Left lung (tissue), 10 donors: ENCODE data around the gene ZBED6. TPM values are rescaled to one million over a fixed set of nuclear protein-coding genes. Genes with fewer than 3 reads are reported as not detected.

Experiments used
- ATAC-seq: fragments of 200-7000 bp; cut with Tn5 transposase; one replicate; pipeline ENCODE4 v1.9.1; 2020; ENCODE audit warnings: moderate library complexity
- DNase-seq, 4 donors: peaks; one replicate each; pipeline ENCODE4 v3.0.0-alpha.2; 2013 to 2020
- H3K27ac ChIP-seq, 2 donors: fragments of 200-600 bp; sonication (generic) in 1 of 2; one replicate each; pipeline versions ENCODE4 v1.5.0 to v1.8.0; 2020 to 2021
- H3K27me3 ChIP-seq, 2 donors: fragments of 200-600 bp; sonication (generic) in 1 of 2; one replicate each; pipeline versions ENCODE4 v1.5.0 to v1.8.0; 2020 to 2021
- H3K36me3 ChIP-seq, 2 donors: fragments of 200-600 bp; sonication (generic) in 1 of 2; one replicate each; pipeline versions ENCODE4 v1.5.0 to v1.8.0; 2020 to 2021
- H3K4me1 ChIP-seq, 2 donors: fragments of 200-600 bp; one replicate each; pipeline ENCODE4 v1.8.0; 2021
- H3K4me3 ChIP-seq, 2 donors: fragments of 200-600 bp; sonication (generic) in 1 of 2; one replicate each; pipeline versions ENCODE4 v1.5.0 to v1.8.0; 2020 to 2021; ENCODE audit warnings: mild to moderate bottlenecking in 1 of 2
- H3K9me3 ChIP-seq, 2 donors: fragments of 200-600 bp; sonication (generic) in 1 of 2; one replicate each; pipeline versions ENCODE4 v1.5.0 to v1.8.0; 2020 to 2021
- CTCF ChIP-seq, 2 donors: fragments of 200-600 bp; sonication (generic) in 1 of 2; IDR thresholded peaks; one replicate each; pipeline versions ENCODE4 v1.5.0 to v1.8.0; 2021; ENCODE audit warnings: antibody characterized with exemption in 2 of 2
- intact Hi-C, 2 donors: fragments of 100-400 bp; cut with DNase I; formaldehyde crosslinking; loops; one replicate each; pipeline versions ENCODE4 v1.11.2 to v1.14.2; 2022
- polyA plus RNA-seq, 6 donors: library from polyadenylated mRNA; unstranded; fragments of 120-200 nt; gene quantifications; one replicate each; pipeline ENCODE4 v1.2.1, GENCODE V29; 2013; ENCODE audit not compliant: insufficient read length in 6 of 6
- total RNA-seq, 2 donors: library from RNA; stranded (reverse); fragmentation: NEBNext Ultra II Directional; extraction: Animal tissue kit (Norgen Biotek cat#: 25700); gene quantifications; one replicate each; pipeline ENCODE4 v1.2.1, GENCODE V29; 2021
- donor health status: DM: no; HTN: yes; CAD: no.
- donor health status: DM: no; HTN: no; CAD: no.

The ZBED6 gene
- total and polyA plus RNA-seq, 8 donors, result 14.6 to 32.8 (median 17.6) TPM

GRCh38 chr1:203799971-203800370 is 4.5 kb downstream of the ZBED6 start:
- Histone ChIP-seq H3K36me3 (peaks cover 0 to 39% of the 10 kb centered on the region in 2 donors), H3K9me3 (no peaks in the 10 kb centered on the region), H3K27ac (no peak overlapping the region), H3K4me1 (peaks cover 25 to 79% of the 10 kb centered on the region in 2 donors), H3K27me3 (no peaks in the 10 kb centered on the region), H3K4me3 (no peak overlapping the region)
- intact Hi-C loops, result no loop called here
- ATAC-seq (no peak), DNase-seq (no peak)
- TF ChIP-seq CTCF (IDR thresholded peaks at IDR 0.05), result no peak

- intact Hi-C loops, result no loop called here
- no peak overlapping the region for H3K27ac ChIP-seq
- peaks cover 5 to 39% of the 10 kb centered on the region in 2 donors for H3K4me1 ChIP-seq
- no peaks in the 10 kb centered on the region for H3K27me3 ChIP-seq
- H3K9me3 ChIP-seq, result no peaks in the 10 kb centered on the region
- no peak for ATAC-seq
- peaks cover 0 to 75% of the 10 kb centered on the region in 2 donors for H3K36me3 ChIP-seq
- no peak overlapping the region for H3K4me3 ChIP-seq
- no peak for TF ChIP-seq CTCF (IDR thresholded peaks at IDR 0.05)
- DNase-seq, result no peak
Measured at GRCh38 chr1:203805689-203806088, 10.3 kb downstream of the ZBED6 start.

GRCh38 chr1:203807196-203807595 is 11.8 kb downstream of the ZBED6 start:
- intact Hi-C loops, result no loop called here
- Histone ChIP-seq H3K27ac (no peak overlapping the region), H3K9me3 (no peaks in the 10 kb centered on the region), H3K36me3 (peaks cover 0 to 88% of the 10 kb centered on the region in 2 donors), H3K4me1 (peaks cover 5 to 33% of the 10 kb centered on the region in 2 donors), H3K4me3 (no peak overlapping the region), H3K27me3 (no peaks in the 10 kb centered on the region)
- ATAC-seq (no peak), DNase-seq (no peak)
- no peak for TF ChIP-seq CTCF (IDR thresholded peaks at IDR 0.05)

GRCh38 chr1:203813581-203814341 is 18.3 kb downstream of the ZBED6 start:
- no peak overlapping the region for H3K4me3 ChIP-seq
- DNase-seq (no peak), ATAC-seq (no peak)
- no peak for TF ChIP-seq CTCF (IDR thresholded peaks at IDR 0.05)
- no peaks in the 10 kb centered on the region for H3K9me3 ChIP-seq
- intact Hi-C loops, result no loop called here
- H3K27me3 ChIP-seq, result no peaks in the 10 kb centered on the region
- H3K27ac ChIP-seq, result no peak overlapping the region
- peaks cover 0 to 90% of the 10 kb centered on the region in 2 donors for H3K36me3 ChIP-seq
- H3K4me1 ChIP-seq, result peaks cover 0 to 13% of the 10 kb centered on the region in 2 donors

GRCh38 chr1:203818399-203818798 is 23.0 kb downstream of the ZBED6 start:
- TF ChIP-seq CTCF (IDR thresholded peaks at IDR 0.05), result no peak
- Histone ChIP-seq H3K36me3 (peaks cover 0 to 96% of the 10 kb centered on the region in 2 donors), H3K4me3 (no peak overlapping the region), H3K4me1 (no peaks in the 10 kb centered on the region), H3K27me3 (no peaks in the 10 kb centered on the region), H3K9me3 (no peaks in the 10 kb centered on the region), H3K27ac (no peak overlapping the region)
- intact Hi-C loops, result no loop called here
- DNase-seq (no peak), ATAC-seq (no peak)
